MCF 10A (cell line): ENCODE data around the gene KIF3A. TPM values are rescaled to one million over a fixed set of nuclear protein-coding genes. Genes with fewer than 3 reads are reported as not detected.

Experiments
- BruUV-seq: library from RNA; stranded (reverse); fragments of 400-500 nt; replicated peaks from 2 replicates; lab custom pipeline; 2021; lab: Mats Ljungman, UMichigan
- CTCF ChIA-PET: fragments of 300-600 bp; sonication (Branson Sonifier 250); formaldehyde crosslinking; extraction: SDS; loops from one replicate; lab custom pipeline; 2021; ENCODE audit warnings: antibody characterized with exemption, inconsistent platforms; lab: Yijun Ruan, JAX
- POLR2A ChIA-PET: fragments of 300-600, 350-650 bp; sonication (Branson Sonifier 250); formaldehyde crosslinking; extraction: SDS; loops from one replicate; lab custom pipeline; 2020; ENCODE audit warnings: antibody characterized with exemption, inconsistent platforms; lab: Yijun Ruan, JAX
- DNase-seq: peaks from one replicate; pipeline ENCODE4 v3.0.0-alpha.2; 2018; ENCODE audit not compliant: unreplicated experiment
- H3K27ac Mint-ChIP-seq: one replicate; pipeline ENCODE4 v1.8.0; 2022; ENCODE audit warnings: mild to moderate bottlenecking, low read depth, mixed read lengths; ENCODE audit not compliant: unreplicated experiment
- H3K27me3 Mint-ChIP-seq: one replicate; pipeline ENCODE4 v1.8.0; 2022; ENCODE audit warnings: mixed read lengths; ENCODE audit not compliant: insufficient read depth, unreplicated experiment
- H3K36me3 Mint-ChIP-seq: one replicate; pipeline ENCODE4 v1.8.0; 2022; ENCODE audit warnings: mild to moderate bottlenecking, moderate library complexity, mixed read lengths; ENCODE audit not compliant: insufficient read depth, unreplicated experiment
- H3K4me1 Mint-ChIP-seq: one replicate; pipeline ENCODE4 v1.8.0; 2022; ENCODE audit warnings: mixed read lengths; ENCODE audit not compliant: insufficient read depth, unreplicated experiment
- H3K4me3 Mint-ChIP-seq: one replicate; pipeline ENCODE4 v1.8.0; 2022; ENCODE audit warnings: mild to moderate bottlenecking, moderate library complexity, mixed read lengths; ENCODE audit not compliant: unreplicated experiment
- H3K9me3 Mint-ChIP-seq: one replicate; pipeline ENCODE4 v1.8.0; 2022; ENCODE audit warnings: mixed read lengths; ENCODE audit not compliant: unreplicated experiment
- intact Hi-C: fragments of 100-400 bp; cut with micrococcal nuclease; formaldehyde crosslinking; loops from 2 replicates; pipeline ENCODE4 v1.14.1; 2022
- total RNA-seq: library from RNA; stranded (reverse); gene quantifications from 2 replicates; pipeline ENCODE4 v1.2.3, GENCODE V29; 2022
- TF ChIP-seq, protein P1 (sequence below): fragments of 200-600 bp; IDR thresholded peaks from one replicate; pipeline ENCODE4 v1.8.0; 2022; ENCODE audit warnings: antibody characterized with exemption, mild to moderate bottlenecking; ENCODE audit not compliant: unreplicated experiment

The KIF3A gene
- total RNA-seq, 1 experiment from 2014 or later = 23.9 TPM

DNA sequence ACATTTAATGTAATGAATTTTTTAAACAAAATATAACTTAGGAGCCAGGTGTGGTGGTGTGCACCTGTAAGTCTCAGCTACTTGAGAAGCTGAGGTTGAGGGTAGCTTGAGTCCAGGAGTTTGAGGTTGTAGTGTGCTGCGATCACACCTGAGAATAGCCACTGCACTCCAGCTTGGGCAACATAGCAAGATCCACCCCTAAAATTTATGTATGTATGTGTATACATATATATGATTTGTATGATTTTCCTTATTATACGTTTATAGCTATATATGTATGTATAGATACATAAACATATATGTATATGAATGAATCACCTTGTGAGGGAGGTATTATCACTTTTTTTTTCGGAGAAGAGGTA, 9.2 kb upstream of the KIF3A start:
- H3K27ac Mint-ChIP-seq = no peak overlapping the region
- CTCF ChIA-PET = interaction anchor here (0.6 to 1.4 kb wide), 5 partner anchors 9 to 119 kb away, joined by 3 to 4 read pairs (median 4); partner anchors contain the start of genes GDF9, KIF3A and UQCRQ
- H3K4me1 Mint-ChIP-seq = no peaks in the 10 kb centered on the region
- H3K36me3 Mint-ChIP-seq = no peaks in the 10 kb centered on the region
- H3K4me3 Mint-ChIP-seq = peak overlapping the region; percentile 56
- peaks cover 25% of the 10 kb centered on the region for H3K27me3 Mint-ChIP-seq
- intact Hi-C loops = no loop called here
- POLR2A ChIA-PET = interaction anchor here (0.8 to 1.2 kb wide), 2 partner anchors 9 to 119 kb away, joined by 5 to 7 read pairs; partner anchors contain the start of genes GDF9, KIF3A and UQCRQ
- BruUV-seq = no TSS peak
- TF ChIP-seq, protein P1, sequence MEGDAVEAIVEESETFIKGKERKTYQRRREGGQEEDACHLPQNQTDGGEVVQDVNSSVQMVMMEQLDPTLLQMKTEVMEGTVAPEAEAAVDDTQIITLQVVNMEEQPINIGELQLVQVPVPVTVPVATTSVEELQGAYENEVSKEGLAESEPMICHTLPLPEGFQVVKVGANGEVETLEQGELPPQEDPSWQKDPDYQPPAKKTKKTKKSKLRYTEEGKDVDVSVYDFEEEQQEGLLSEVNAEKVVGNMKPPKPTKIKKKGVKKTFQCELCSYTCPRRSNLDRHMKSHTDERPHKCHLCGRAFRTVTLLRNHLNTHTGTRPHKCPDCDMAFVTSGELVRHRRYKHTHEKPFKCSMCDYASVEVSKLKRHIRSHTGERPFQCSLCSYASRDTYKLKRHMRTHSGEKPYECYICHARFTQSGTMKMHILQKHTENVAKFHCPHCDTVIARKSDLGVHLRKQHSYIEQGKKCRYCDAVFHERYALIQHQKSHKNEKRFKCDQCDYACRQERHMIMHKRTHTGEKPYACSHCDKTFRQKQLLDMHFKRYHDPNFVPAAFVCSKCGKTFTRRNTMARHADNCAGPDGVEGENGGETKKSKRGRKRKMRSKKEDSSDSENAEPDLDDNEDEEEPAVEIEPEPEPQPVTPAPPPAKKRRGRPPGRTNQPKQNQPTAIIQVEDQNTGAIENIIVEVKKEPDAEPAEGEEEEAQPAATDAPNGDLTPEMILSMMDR = no peak
- no peak for DNase-seq
- H3K9me3 Mint-ChIP-seq = no peaks in the 10 kb centered on the region

DNA sequence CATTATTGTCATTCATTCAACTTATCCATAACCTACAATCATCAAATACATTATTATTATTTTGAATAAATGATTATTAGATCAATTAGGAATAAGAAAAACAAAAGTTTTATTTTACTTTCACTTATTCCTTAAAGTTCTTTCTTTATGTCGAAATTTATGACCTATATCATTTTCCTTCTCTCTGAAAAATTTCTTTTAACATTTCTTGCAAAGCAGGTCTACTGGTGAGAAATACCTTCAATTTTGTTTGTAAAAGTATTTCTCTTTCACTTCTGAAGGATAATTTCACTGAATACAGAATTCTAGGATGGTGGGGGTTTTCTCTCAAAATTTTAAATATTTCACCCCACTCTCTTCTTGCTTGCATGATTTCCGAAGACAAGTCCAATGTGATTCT, 7.3 kb upstream of the KIF3A start:
- Mint-ChIP-seq H3K9me3 (no peaks in the 10 kb centered on the region), H3K36me3 (no peaks in the 10 kb centered on the region), H3K4me3 (no peak overlapping the region), H3K27me3 (peaks cover 25% of the 10 kb centered on the region), H3K27ac (no peak overlapping the region), H3K4me1 (no peaks in the 10 kb centered on the region)
- intact Hi-C loops = no loop called here
- TF ChIP-seq, protein P1 = no peak
- BruUV-seq = no TSS peak
- ChIA-PET CTCF (interaction anchor here (0.7 to 1.4 kb wide), 3 partner anchors 10 to 472 kb away, joined by 3 to 4 read pairs (median 3); no protein-coding TSS in a partner anchor), POLR2A (interaction anchor here (1.9 kb wide), 1 partner anchor 12 kb away, joined by 5 read pairs; no protein-coding TSS in a partner anchor)
- DNase-seq = no peak

DNA sequence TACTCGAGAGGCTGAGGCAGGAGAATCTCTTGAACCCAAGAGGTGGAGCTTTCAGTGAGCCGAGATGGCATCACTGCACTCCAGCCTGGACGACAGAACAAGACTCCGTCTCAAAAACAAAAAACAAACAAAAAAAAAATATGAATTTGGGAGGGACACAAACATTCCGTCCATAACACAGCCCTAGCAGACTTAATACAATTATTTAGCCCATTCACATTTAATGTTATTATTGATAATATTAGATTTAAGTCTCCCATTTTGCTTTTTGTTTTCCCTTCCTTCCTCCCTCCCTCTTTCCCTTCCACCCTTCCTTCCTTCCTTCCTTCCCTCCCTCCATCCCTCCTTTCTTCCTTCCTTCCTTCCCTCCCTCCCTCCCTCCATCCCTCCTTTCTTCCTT, 5.3 kb upstream of the KIF3A start:
- H3K4me1 Mint-ChIP-seq = peaks cover 15% of the 10 kb centered on the region
- CTCF ChIA-PET = no interaction called here
- no peak overlapping the region for H3K4me3 Mint-ChIP-seq
- H3K9me3 Mint-ChIP-seq = no peaks in the 10 kb centered on the region
- intact Hi-C loops = no loop called here
- no TSS peak for BruUV-seq
- H3K27me3 Mint-ChIP-seq = peaks cover 25% of the 10 kb centered on the region
- DNase-seq = no peak
- POLR2A ChIA-PET = no interaction called here
- H3K36me3 Mint-ChIP-seq = no peaks in the 10 kb centered on the region
- no peak overlapping the region for H3K27ac Mint-ChIP-seq
- TF ChIP-seq, protein P1 = no peak

DNA sequence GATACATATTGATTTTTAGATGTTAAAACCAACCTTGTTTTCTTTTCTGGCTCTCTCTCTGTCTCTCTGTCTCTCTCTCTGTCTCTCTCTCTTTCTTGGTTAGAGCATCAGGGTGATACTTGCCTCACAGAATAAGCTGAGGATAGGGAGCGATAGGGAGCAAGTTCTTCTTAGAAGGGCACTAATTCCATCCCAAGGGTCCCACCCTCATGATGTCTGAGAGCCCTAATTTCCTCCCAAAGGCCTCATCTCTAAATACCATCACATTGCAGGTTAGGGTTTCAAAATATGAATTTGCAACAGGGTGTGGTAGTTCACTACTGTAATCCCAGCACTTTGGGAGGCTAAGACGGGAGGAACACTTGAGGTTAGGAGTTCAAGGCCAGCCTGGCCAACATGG, 4.8 kb upstream of the KIF3A start:
- no peak for DNase-seq
- no TSS peak for BruUV-seq
- H3K9me3 Mint-ChIP-seq = no peaks in the 10 kb centered on the region
- no peaks in the 10 kb centered on the region for H3K36me3 Mint-ChIP-seq
- peaks cover 25% of the 10 kb centered on the region for H3K27me3 Mint-ChIP-seq
- H3K4me3 Mint-ChIP-seq = no peak overlapping the region
- ChIA-PET POLR2A (no interaction called here), CTCF (no interaction called here)
- intact Hi-C loops = no loop called here
- peaks cover 16% of the 10 kb centered on the region for H3K4me1 Mint-ChIP-seq
- no peak overlapping the region for H3K27ac Mint-ChIP-seq
- TF ChIP-seq, protein P1 = no peak
